Measurements from ENCODE around the gene SRP14. TPM values are rescaled to one million over a fixed set of nuclear protein-coding genes. Genes with fewer than 3 reads are reported as not detected.
"Not testable (repeated sequence)": the region's sequence is repeated elsewhere in the genome, so short reads cannot be mapped to it uniquely, and the experiment has no call there.

The SRP14 gene
- total RNA-seq, 2 donors from 2014 or later: 174 to 197 TPM

- intact Hi-C loops (cut with DNase I): no loop called here
- ATAC-seq: no peak
- DNase-seq: no peak
Measured at GRCh38 chr15:40003116-40003916, 35.7 kb downstream of the SRP14 start.

GRCh38 chr15:40002295-40002694 is 36.7 kb downstream of the SRP14 start:
- DNase-seq (no peak), ATAC-seq (no peak)
- intact Hi-C loops (cut with DNase I): no loop called here

GRCh38 chr15:39999538-40000200 is 39.3 kb downstream of the SRP14 start:
- intact Hi-C loops (cut with DNase I): no loop called here
- DNase-seq (no peak), ATAC-seq (no peak)

- intact Hi-C loops (cut with DNase I): no loop called here
- DNase-seq (no peak), ATAC-seq (no peak)
Measured at GRCh38 chr15:39998511-39999077, 40.4 kb downstream of the SRP14 start.

- ATAC-seq: no peak
- DNase-seq: no peak
- intact Hi-C loops (cut with DNase I): no loop called here
Measured at GRCh38 chr15:39997639-39998038, 41.3 kb downstream of the SRP14 start.

- intact Hi-C loops (cut with DNase I): no loop called here
Measured at GRCh38 chr15:39997031-39997430, 42.0 kb downstream of the SRP14 start.

GRCh38 chr15:39996228-39996627 is 42.8 kb downstream of the SRP14 start:
- DNase-seq; intact Hi-C loops (cut with DNase I); ATAC-seq: not testable (repeated sequence)

More at GRCh38 chr15:39997031-39997430, 42.0 kb downstream of the SRP14 start:
- no peak for DNase-seq
- ATAC-seq: no peak

- ATAC-seq; DNase-seq; intact Hi-C loops (cut with DNase I): not testable (repeated sequence)
Measured at GRCh38 chr15:39992953-39993352, 46.0 kb downstream of the SRP14 start.

- ATAC-seq (no peak), DNase-seq (no peak)
- intact Hi-C loops (cut with DNase I): no loop called here
Measured at GRCh38 chr15:39990706-39991105, 48.3 kb downstream of the SRP14 start.

- no peak for DNase-seq
- intact Hi-C loops (cut with DNase I): no loop called here
- no peak for ATAC-seq
Measured at GRCh38 chr15:39987821-39988220, 51.2 kb downstream of the SRP14 start.

Other genes with a start within 250 kb of the SRP14 start
- gene GPR176, start 118.9 kb downstream of the SRP14 start, total RNA-seq: 1 to 10 TPM; 2.9 to 4.8 TPM
- gene EIF2AK4, start 105.1 kb downstream of the SRP14 start, total RNA-seq: 10 to 100 TPM; 23.4 to 25.1 TPM
- 1 to 10 TPM; 1.9 to 5.0 TPM for gene BMF, start 69.7 kb upstream of the SRP14 start, total RNA-seq
- gene BUB1B, start 121.9 kb upstream of the SRP14 start, total RNA-seq: 1 to 10 TPM in 1 of 2 donors, under 1 TPM in 1; 0.71 to 1.3 TPM
- gene PAK6, start 199.9 kb upstream of the SRP14 start, total RNA-seq: 10 to 100 TPM in 1 of 2 donors, 1 to 10 TPM in 1; 6.8 to 10.1 TPM
- gene ANKRD63, start 243.9 kb upstream of the SRP14 start, total RNA-seq: under 1 TPM in 1 of 2 donors, not detected in 1; 0.65 TPM

All from left cardiac atrium (tissue), 4 donors.